HepG2 (cell line): ENCODE data around the gene POLE3. TPM values are rescaled to one million over a fixed set of nuclear protein-coding genes. Genes with fewer than 3 reads are reported as not detected.

Source experiments
- ESRRA ChIP-seq: sonication (generic); formaldehyde crosslinking; IDR thresholded peaks from 2 replicates; pipeline ENCODE4 v1.5.1; 2020; ENCODE audit warnings: mild to moderate bottlenecking, low read depth, missing genetic modification reagents
- HHEX ChIP-seq: IDR thresholded peaks from 2 replicates; pipeline ENCODE4 v1.6.1; 2016; ENCODE audit warnings: control low read depth
- IRF9 ChIP-seq: sonication (generic); formaldehyde crosslinking; IDR thresholded peaks from 2 replicates; pipeline ENCODE4 v1.8.0; 2022; ENCODE audit warnings: missing genetic modification reagents, mild to moderate bottlenecking, borderline replicate concordance
- KDM5A ChIP-seq: fragments of 200-600 bp; sonication (generic); IDR thresholded peaks from 2 replicates; pipeline ENCODE4 v1.7.0; 2018; ENCODE audit warnings: antibody characterized with exemption, mild to moderate bottlenecking, low read length, borderline replicate concordance
- KDM5B ChIP-seq: sonication (generic); formaldehyde crosslinking; IDR thresholded peaks from 2 replicates; pipeline ENCODE4 v1.4.0; 2020; ENCODE audit warnings: missing genetic modification reagents, mild to moderate bottlenecking, borderline replicate concordance
- MAFF ChIP-seq: IDR thresholded peaks from 2 replicates; pipeline ENCODE4 v1.6.1; 2011; ENCODE audit warnings: low read depth, low read length, improper control_type of control experiment
- MTF2 ChIP-seq: sonication (generic); formaldehyde crosslinking; IDR thresholded peaks from 2 replicates; pipeline ENCODE4 v1.5.0; 2020; ENCODE audit warnings: missing genetic modification reagents, borderline replicate concordance
- MXD4 ChIP-seq: IDR thresholded peaks from 2 replicates; pipeline ENCODE4 v1.6.1; 2016; ENCODE audit warnings: mild to moderate bottlenecking, missing biosample characterization, missing genetic modification reagents
- RBM39 ChIP-seq: fragments of 200-400 bp; formaldehyde crosslinking; IDR thresholded peaks from one replicate; pipeline ENCODE4 v1.6.1; 2018; ENCODE audit warnings: antibody characterized with exemption, mild to moderate bottlenecking, low read depth, low read length; ENCODE audit not compliant: poor library complexity, severe bottlenecking
- RFX3 ChIP-seq: IDR thresholded peaks from 2 replicates; pipeline ENCODE4 v1.6.1; 2016; ENCODE audit warnings: missing biosample characterization, missing genetic modification reagents
- SIN3A ChIP-seq: IDR thresholded peaks from 2 replicates; pipeline ENCODE4 v1.6.1; 2011; ENCODE audit warnings: low read depth, mild to moderate bottlenecking, control low read depth, low read length, borderline replicate concordance
- SMAD1 ChIP-seq: sonication (generic); formaldehyde crosslinking; IDR thresholded peaks from 2 replicates; pipeline ENCODE4 v1.4.0; 2020; ENCODE audit warnings: missing genetic modification reagents, low read depth, mild to moderate bottlenecking, borderline replicate concordance
- SNAI1 ChIP-seq: sonication (generic); formaldehyde crosslinking; IDR thresholded peaks from 2 replicates; pipeline ENCODE4 v1.5.0; 2020; ENCODE audit warnings: mild to moderate bottlenecking, missing genetic modification reagents, borderline replicate concordance
- SOX13 ChIP-seq, 3 experiments: fragments of 450-650 bp in 1 of 3; sonication (generic) in 1 of 3; formaldehyde crosslinking in 1 of 3; IDR thresholded peaks in 2 of 3; conservative IDR thresholded peaks in 1 of 3; 2 replicates each; pipeline versions ENCODE4 v1.5.0 to v1.6.1; 2016 to 2020; ENCODE audit warnings: antibody characterized with exemption in 1 of 3, mild to moderate bottlenecking in 1 of 3, missing compliant biosample characterization in 1 of 3, missing genetic modification reagents in 1 of 3, moderate library complexity in 1 of 3
- THAP8 ChIP-seq: sonication (generic); formaldehyde crosslinking; IDR thresholded peaks from 2 replicates; pipeline ENCODE4 v1.5.1; 2020; ENCODE audit warnings: missing genetic modification reagents, mild to moderate bottlenecking, borderline replicate concordance
- ZNF263 ChIP-seq: sonication (generic); formaldehyde crosslinking; IDR thresholded peaks from 2 replicates; pipeline ENCODE4 v1.4.0; 2020; ENCODE audit warnings: missing genetic modification reagents
- ZNF451 ChIP-seq: sonication (generic); formaldehyde crosslinking; IDR thresholded peaks from 2 replicates; pipeline ENCODE4 v1.5.0; 2020; ENCODE audit warnings: mild to moderate bottlenecking, missing genetic modification reagents
- ZNF567 ChIP-seq: sonication (generic); formaldehyde crosslinking; IDR thresholded peaks from 2 replicates; pipeline ENCODE4 v1.8.1; 2023; ENCODE audit warnings: mild to moderate bottlenecking, missing genetic modification reagents, borderline replicate concordance
- ZNF839 ChIP-seq: sonication (generic); formaldehyde crosslinking; IDR thresholded peaks from 2 replicates; pipeline ENCODE4 v1.4.0; 2020; ENCODE audit warnings: missing genetic modification reagents, mild to moderate bottlenecking, borderline replicate concordance
- ZSCAN31 ChIP-seq: sonication (generic); formaldehyde crosslinking; IDR thresholded peaks from 2 replicates; pipeline ENCODE4 v1.5.0; 2020; ENCODE audit warnings: low read depth, mild to moderate bottlenecking, missing genetic modification reagents
- polyA plus RNA-seq, 8 experiments: library from polyadenylated mRNA; depleted of rRNA in 3 of 8; stranded (reverse) in 7 of 8; unstranded in 1 of 8; fragments of >200 nt; fragmentation: Illumina TruSeq in 4 of 8; extraction: Trizol in 4 of 8; gene quantifications; 2 replicates each; pipeline versions ENCODE4 v1.2.1 to v1.2.3, GENCODE V29; 2011 to 2016; ENCODE audit warnings: low read depth in 4 of 8, missing spikeins in 1 of 8, mixed read lengths in 1 of 8; ENCODE audit not compliant: insufficient read depth in 1 of 8
- total RNA-seq, 5 experiments: library from RNA; depleted of rRNA; stranded (reverse); fragments of >200 nt; fragmentation: Illumina TruSeq; extraction: Trizol; gene quantifications; 2 replicates each; pipeline ENCODE4 v1.2.3, GENCODE V29; 2016; ENCODE audit warnings: low read depth in 1 of 5
- TF ChIP-seq, protein P1 (sequence below): sonication (generic); formaldehyde crosslinking; IDR thresholded peaks from 2 replicates; pipeline ENCODE4 v1.8.0; 2022; ENCODE audit warnings: mild to moderate bottlenecking, missing genetic modification reagents, moderate library complexity
- TF ChIP-seq, protein P2 (sequence below): sonication (generic); formaldehyde crosslinking; IDR thresholded peaks from 2 replicates; pipeline ENCODE4; 2020; ENCODE audit warnings: missing genetic modification reagents, mild to moderate bottlenecking, borderline replicate concordance

POLE3 gene
- total and polyA plus RNA-seq, 2 of the 13 experiments (the other 11 are each of a cell fraction or from before 2014, with no cell fraction given), result 36.0 to 77.2 TPM

DNA sequence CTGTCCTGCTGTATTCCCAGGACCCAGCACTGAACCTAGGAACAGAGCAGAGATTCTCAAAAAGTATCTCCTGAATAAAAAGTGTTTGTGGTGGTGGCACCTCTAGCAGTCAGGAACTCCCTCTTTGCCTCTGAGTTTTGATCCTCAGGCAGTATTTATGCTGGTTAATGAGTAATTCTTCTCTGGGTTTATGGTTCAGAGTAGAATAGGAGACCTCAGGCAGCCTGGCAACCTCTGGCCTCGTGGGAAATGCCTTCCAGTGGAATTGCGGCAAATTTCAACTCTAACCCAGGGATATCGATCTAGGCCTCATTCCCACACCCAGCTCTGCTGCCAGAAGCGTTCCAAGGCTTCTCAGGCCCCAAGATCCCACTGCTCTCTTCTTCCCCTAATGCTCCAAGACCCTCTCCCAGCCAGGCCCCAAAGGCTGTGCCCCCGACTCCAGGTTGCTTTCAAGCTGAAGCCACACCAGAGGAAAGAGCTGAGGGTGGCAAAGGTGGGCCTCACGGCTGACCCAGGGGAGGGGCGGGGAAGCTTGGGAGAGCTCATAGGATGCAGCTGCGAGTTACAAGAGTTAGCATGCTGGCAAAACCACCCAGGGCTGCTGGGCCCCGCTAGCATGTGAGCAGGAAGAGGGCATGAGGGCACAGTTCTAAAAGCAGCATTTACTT, 22.8 kb downstream of the POLE3 start (continued):
- TF ChIP-seq, protein P1, sequence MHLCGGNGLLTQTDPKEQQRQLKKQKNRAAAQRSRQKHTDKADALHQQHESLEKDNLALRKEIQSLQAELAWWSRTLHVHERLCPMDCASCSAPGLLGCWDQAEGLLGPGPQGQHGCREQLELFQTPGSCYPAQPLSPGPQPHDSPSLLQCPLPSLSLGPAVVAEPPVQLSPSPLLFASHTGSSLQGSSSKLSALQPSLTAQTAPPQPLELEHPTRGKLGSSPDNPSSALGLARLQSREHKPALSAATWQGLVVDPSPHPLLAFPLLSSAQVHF (CRISPR knock-in tag), result no peak
- TF ChIP-seq ZSCAN31 (CRISPR knock-in tag) (peak; percentile 81), ESRRA (no peak; the same call in 1 of the 2 replicates), THAP8 (CRISPR knock-in tag) (no peak), SOX13 (IDR thresholded peaks at IDR 0.05) (no peak), SOX13 (CRISPR knock-in tag; conservative IDR thresholded peaks at IDR 0.05 in 1 of 2, IDR thresholded peaks at IDR 0.05 in 1 of 2) (peak in 1 of 2 experiments; percentile 73; a peak in 2 of 4 replicates), SNAI1 (no peak), SIN3A (no peak), MTF2 (no peak), ZNF263 (CRISPR knock-in tag) (no peak; the same call in 1 of the 2 replicates), SMAD1 (CRISPR knock-in tag) (no peak; the same call in 1 of the 2 replicates), MXD4 (no peak), RBM39 (peak; percentile 53), MAFF (0 out of 2 replicates have a peak, but pooled peaks have one; percentile 25), ZNF839 (CRISPR knock-in tag) (no peak), ZNF567 (CRISPR knock-in tag) (no peak), ZNF451 (CRISPR knock-in tag) (0 out of 2 replicates have a peak, but pooled peaks have one; percentile 25), KDM5A (no peak; the same call in 1 of the 2 replicates), HHEX (no peak; the same call in 1 of the 2 replicates), KDM5B (CRISPR knock-in tag) (peak; percentile 57; the same call in 1 of the 2 replicates), IRF9 (CRISPR knock-in tag) (peak; percentile 20; the same call in 1 of the 2 replicates), RFX3 (CRISPR knock-in tag) (no peak)
- TF ChIP-seq, protein P2, sequence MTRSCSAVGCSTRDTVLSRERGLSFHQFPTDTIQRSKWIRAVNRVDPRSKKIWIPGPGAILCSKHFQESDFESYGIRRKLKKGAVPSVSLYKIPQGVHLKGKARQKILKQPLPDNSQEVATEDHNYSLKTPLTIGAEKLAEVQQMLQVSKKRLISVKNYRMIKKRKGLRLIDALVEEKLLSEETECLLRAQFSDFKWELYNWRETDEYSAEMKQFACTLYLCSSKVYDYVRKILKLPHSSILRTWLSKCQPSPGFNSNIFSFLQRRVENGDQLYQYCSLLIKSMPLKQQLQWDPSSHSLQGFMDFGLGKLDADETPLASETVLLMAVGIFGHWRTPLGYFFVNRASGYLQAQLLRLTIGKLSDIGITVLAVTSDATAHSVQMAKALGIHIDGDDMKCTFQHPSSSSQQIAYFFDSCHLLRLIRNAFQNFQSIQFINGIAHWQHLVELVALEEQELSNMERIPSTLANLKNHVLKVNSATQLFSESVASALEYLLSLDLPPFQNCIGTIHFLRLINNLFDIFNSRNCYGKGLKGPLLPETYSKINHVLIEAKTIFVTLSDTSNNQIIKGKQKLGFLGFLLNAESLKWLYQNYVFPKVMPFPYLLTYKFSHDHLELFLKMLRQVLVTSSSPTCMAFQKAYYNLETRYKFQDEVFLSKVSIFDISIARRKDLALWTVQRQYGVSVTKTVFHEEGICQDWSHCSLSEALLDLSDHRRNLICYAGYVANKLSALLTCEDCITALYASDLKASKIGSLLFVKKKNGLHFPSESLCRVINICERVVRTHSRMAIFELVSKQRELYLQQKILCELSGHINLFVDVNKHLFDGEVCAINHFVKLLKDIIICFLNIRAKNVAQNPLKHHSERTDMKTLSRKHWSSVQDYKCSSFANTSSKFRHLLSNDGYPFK (CRISPR knock-in tag), result no peak
